PC-3 (cell line): ENCODE data around the gene AGFG2. TPM values are rescaled to one million over a fixed set of nuclear protein-coding genes. Genes with fewer than 3 reads are reported as not detected.
A peak's percentile ranks its signal among the peaks of the same experiment; 100 is the strongest.

Experiments
- ATAC-seq: fragments of 200-7000 bp; cut with Tn5 transposase; 2 replicates; pipeline ENCODE4 v1.9.1; 2020; ENCODE audit warnings: mild to moderate bottlenecking, moderate library complexity
- BruUV-seq: library from RNA; stranded (reverse); fragments of 400-500 nt; replicated peaks from 2 replicates; lab custom pipeline; 2021; lab: Mats Ljungman, UMichigan
- CTCF ChIA-PET: fragments of 300-600 bp; sonication (Branson Sonifier 250); formaldehyde crosslinking; loops from one replicate; lab custom pipeline; 2022; ENCODE audit warnings: antibody characterized with exemption; lab: Charles Lee
- POLR2A ChIA-PET: fragments of 300-600 bp; sonication (Branson Sonifier 250); formaldehyde crosslinking; loops from one replicate; lab custom pipeline; 2022; ENCODE audit warnings: antibody characterized with exemption; ENCODE audit not compliant: unreplicated experiment; lab: Charles Lee
- DNase-seq: peaks from one replicate; pipeline ENCODE4 v3.0.0-alpha.2; 2015
- H2AFZ ChIP-seq: fragments of 300-600 bp; sonication (generic); 2 replicates; pipeline ENCODE4 v1.6.0; 2016; ENCODE audit warnings: antibody characterized with exemption, low read length
- H3F3A ChIP-seq: fragments of 300-600 bp; sonication (generic); one replicate; pipeline ENCODE4 v1.6.0; 2017; ENCODE audit warnings: antibody characterized with exemption, low read length, control low read depth, mild to moderate bottlenecking; ENCODE audit not compliant: unreplicated experiment
- H3K27ac ChIP-seq: fragments of 300-600 bp; sonication (generic); 2 replicates; pipeline ENCODE4 v1.5.1; 2016; ENCODE audit warnings: mild to moderate bottlenecking, low read length
- H3K27me3 ChIP-seq: fragments of 300-600 bp; sonication (generic); 2 replicates; pipeline ENCODE4 v1.6.1; 2016; ENCODE audit warnings: low read length, mixed read lengths
- H3K36me3 ChIP-seq: fragments of 300-600 bp; sonication (generic); 2 replicates; pipeline ENCODE4 v1.6.1; 2016; ENCODE audit warnings: low read depth, mixed run types, low read length, mixed read lengths
- H3K4me1 ChIP-seq: fragments of 300-600 bp; sonication (generic); 2 replicates; pipeline ENCODE4 v1.5.1; 2016; ENCODE audit warnings: low read length; ENCODE audit not compliant: insufficient read depth
- H3K4me2 ChIP-seq: fragments of 300-600 bp; sonication (generic); 2 replicates; pipeline ENCODE4 v1.6.0; 2016; ENCODE audit warnings: low read length
- H3K4me3 ChIP-seq: fragments of 300-600 bp; sonication (generic); 2 replicates; pipeline ENCODE4 v1.5.1; 2016; ENCODE audit warnings: mild to moderate bottlenecking, low read length, mixed read lengths
- H3K79me2 ChIP-seq: fragments of 300-600 bp; sonication (generic); 2 replicates; pipeline ENCODE4 v1.6.1; 2017; ENCODE audit warnings: low read length, mixed read lengths
- H3K9ac ChIP-seq: fragments of 300-600 bp; sonication (generic); 2 replicates; pipeline ENCODE4 v1.6.0; 2016; ENCODE audit warnings: mild to moderate bottlenecking, low read length
- H3K9me2 ChIP-seq: fragments of 300-600 bp; sonication (generic); replicated peaks from 2 replicates; pipeline ENCODE4 v1.6.1; 2016; ENCODE audit warnings: mixed run types, low read length, mixed read lengths
- H3K9me3 ChIP-seq: fragments of 300-600 bp; sonication (generic); 2 replicates; pipeline ENCODE4 v1.6.1; 2016; ENCODE audit warnings: low read length, mixed read lengths
- H4K20me1 ChIP-seq: fragments of 300-600 bp; sonication (generic); 2 replicates; pipeline ENCODE4 v1.6.1; 2016; ENCODE audit warnings: low read length, mixed read lengths
- EZH2 ChIP-seq: fragments of 300-600 bp; sonication (generic); IDR thresholded peaks from one replicate; pipeline ENCODE4 v1.6.1; 2017; ENCODE audit warnings: antibody characterized with exemption, mild to moderate bottlenecking, low read length; ENCODE audit not compliant: unreplicated experiment
- EZH2phosphoT487 ChIP-seq: fragments of 300-600 bp; sonication (generic); IDR thresholded peaks from 2 replicates; pipeline ENCODE4 v1.6.1; 2018; ENCODE audit warnings: mild to moderate bottlenecking, antibody characterized with exemption, low read length, borderline replicate concordance
- intact Hi-C: fragments of 100-400 bp; cut with micrococcal nuclease; formaldehyde crosslinking; loops from 2 replicates; pipeline ENCODE4 v1.9.0; 2023
- total RNA-seq: library from RNA; depleted of rRNA; stranded (reverse); fragments of >200 nt; gene quantifications from 2 replicates; pipeline ENCODE4 v1.2.3, GENCODE V29; 2014
- TF ChIP-seq, protein P1 (sequence below): fragments of 300-600 bp; sonication (generic); conservative IDR thresholded peaks from 2 replicates; pipeline ENCODE4 v1.5.1; 2017; ENCODE audit warnings: antibody characterized with exemption, low read depth, mild to moderate bottlenecking, low read length

The AGFG2 gene
- total RNA-seq, 1 experiment from 2014 or later, result 16.9 TPM

DNA sequence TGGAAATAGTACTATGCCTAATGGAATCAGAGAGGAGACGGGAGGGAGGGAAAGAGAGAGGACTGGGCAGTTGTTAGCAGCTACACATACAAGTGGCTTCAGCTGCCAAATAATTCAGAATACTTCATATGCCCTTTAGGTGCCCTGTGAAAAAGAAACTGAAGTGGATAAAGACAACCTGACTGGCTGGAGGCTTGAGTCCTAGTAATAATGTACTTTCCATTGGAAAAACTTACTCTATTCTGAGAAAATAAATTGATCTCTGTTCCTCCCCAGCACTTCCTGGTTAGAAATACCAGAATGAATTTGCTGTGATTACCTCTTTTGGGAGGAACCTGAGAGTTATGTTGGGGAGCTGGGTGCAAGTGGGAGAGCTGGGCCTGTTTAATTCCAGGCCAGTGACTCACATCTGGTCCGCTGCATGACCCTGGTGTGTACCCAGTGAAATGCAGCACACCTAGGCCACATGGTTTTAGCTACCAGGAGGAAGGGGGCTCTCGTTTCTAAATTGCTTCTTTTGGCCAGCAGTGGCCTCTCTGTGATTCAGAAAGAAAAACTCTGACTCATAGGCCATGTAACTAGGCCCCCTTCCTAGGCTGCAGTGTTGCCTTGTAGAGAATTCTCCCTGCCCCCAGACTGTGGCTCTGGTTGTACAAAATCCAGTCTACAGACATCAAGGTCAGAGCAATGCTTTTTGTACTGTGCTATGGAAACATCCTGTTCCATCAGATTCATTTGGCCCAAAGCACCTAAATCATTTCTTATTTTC lies 6.5 kb downstream of the AGFG2 start:
- ChIA-PET CTCF (interaction anchor here (0.5 to 1.2 kb wide), 5 partner anchors 26 to 1338 kb away, joined by 3 to 12 read pairs (median 4); partner anchors contain the start of genes FBXO24 and LRCH4), POLR2A (interaction anchor here (0.5 to 0.8 kb wide), 3 partner anchors 39 to 282 kb away, joined by 3 to 6 read pairs (median 3); partner anchors contain the start of genes EPHB4, FBXO24 and LRCH4)
- Histone ChIP-seq H3K4me2 (peak overlapping the region; percentile 72), H3K27me3 (no peaks in the 10 kb centered on the region), H3K36me3 (peaks cover 3% of the 10 kb centered on the region; the same call in 1 of the 2 replicates), H3K27ac (peak overlapping the region; percentile 83), H3K9me3 (no peaks in the 10 kb centered on the region), H2AFZ (peak overlapping the region; percentile 49), H3K79me2 (peaks cover 37% of the 10 kb centered on the region), H3K4me1 (peaks cover 46% of the 10 kb centered on the region), H4K20me1 (no peaks in the 10 kb centered on the region), H3K4me3 (peak overlapping the region; percentile 46), H3F3A (peaks cover 12% of the 10 kb centered on the region), H3K9me2 (no peaks in the 10 kb centered on the region), H3K9ac (peak overlapping the region; percentile 29)
- BruUV-seq, result no TSS peak
- TF ChIP-seq, protein P1, sequence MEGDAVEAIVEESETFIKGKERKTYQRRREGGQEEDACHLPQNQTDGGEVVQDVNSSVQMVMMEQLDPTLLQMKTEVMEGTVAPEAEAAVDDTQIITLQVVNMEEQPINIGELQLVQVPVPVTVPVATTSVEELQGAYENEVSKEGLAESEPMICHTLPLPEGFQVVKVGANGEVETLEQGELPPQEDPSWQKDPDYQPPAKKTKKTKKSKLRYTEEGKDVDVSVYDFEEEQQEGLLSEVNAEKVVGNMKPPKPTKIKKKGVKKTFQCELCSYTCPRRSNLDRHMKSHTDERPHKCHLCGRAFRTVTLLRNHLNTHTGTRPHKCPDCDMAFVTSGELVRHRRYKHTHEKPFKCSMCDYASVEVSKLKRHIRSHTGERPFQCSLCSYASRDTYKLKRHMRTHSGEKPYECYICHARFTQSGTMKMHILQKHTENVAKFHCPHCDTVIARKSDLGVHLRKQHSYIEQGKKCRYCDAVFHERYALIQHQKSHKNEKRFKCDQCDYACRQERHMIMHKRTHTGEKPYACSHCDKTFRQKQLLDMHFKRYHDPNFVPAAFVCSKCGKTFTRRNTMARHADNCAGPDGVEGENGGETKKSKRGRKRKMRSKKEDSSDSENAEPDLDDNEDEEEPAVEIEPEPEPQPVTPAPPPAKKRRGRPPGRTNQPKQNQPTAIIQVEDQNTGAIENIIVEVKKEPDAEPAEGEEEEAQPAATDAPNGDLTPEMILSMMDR, result 0 out of 2 replicates have a peak, but pooled peaks have one; percentile 21
- TF ChIP-seq EZH2, result no peak
- intact Hi-C loops, result loop anchor here (1.0 kb wide), 1 partner anchor 41 kb away; the partner anchor contains the start of genes FBXO24 and LRCH4
- DNase-seq (peak; percentile 91), ATAC-seq (peak; percentile 90)

DNA sequence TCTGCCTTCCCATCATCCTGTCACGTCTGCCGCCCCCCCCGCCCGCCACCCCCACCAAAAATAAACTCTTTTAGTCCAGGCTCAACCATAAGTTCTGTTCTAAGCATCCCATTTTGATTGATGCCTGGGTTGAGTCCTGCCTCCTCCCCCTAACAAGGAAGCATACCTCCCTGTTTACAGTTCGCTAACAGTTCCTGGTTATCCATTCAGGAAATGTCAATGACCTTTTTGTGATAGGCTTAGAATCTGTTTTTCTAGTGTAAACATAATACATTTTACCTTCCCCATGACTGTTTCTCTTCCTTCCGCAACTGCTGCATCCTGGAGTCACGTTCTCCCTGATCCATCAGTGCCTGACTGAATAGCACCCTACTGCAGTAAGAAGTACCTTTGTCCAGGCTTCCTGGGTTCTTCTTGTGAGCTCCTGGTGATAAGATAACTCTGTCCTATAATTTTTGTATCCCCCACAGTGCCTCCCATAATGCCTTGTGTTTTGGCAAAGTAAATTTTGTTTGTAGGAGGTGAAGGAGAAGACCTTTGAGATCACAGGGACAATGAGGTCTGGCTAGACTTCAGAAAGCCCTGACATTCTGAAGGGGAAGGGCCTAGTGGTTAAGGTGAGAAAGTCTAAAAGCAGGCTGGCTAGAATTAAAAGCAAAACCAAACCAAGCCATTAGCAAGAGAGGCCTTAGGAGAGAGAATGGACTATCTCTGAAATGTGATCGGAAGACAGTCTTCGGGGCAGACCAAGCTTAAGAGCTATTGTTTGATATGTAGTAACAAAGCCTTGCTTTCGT lies 7.3 kb downstream of the AGFG2 start:
- Histone ChIP-seq H3K4me3 (peak overlapping the region; percentile 14; the same call in 1 of the 2 replicates), H3K4me2 (peak overlapping the region; percentile 72), H3K4me1 (peaks cover 46% of the 10 kb centered on the region), H3K27me3 (no peaks in the 10 kb centered on the region), H3K27ac (peak overlapping the region; percentile 83), H2AFZ (peak overlapping the region; percentile 49), H3K79me2 (peaks cover 32% of the 10 kb centered on the region), H3K36me3 (peaks cover 4% of the 10 kb centered on the region; the same call in 1 of the 2 replicates), H3F3A (peaks cover 12% of the 10 kb centered on the region), H4K20me1 (no peaks in the 10 kb centered on the region), H3K9me3 (no peaks in the 10 kb centered on the region), H3K9ac (no peak overlapping the region), H3K9me2 (no peaks in the 10 kb centered on the region)
- ATAC-seq (peak; percentile 45), DNase-seq (peak; percentile 45)
- ChIA-PET POLR2A (interaction anchor here (0.8 kb wide), 1 partner anchor 40 kb away, joined by 6 read pairs; the partner anchor contains the start of genes FBXO24 and LRCH4), CTCF (interaction anchor here (0.5 to 1.2 kb wide), 4 partner anchors 8 to 40 kb away, joined by 3 to 4 read pairs (median 3); partner anchors contain the start of genes FBXO24 and LRCH4)
- TF ChIP-seq EZH2phosphoT487 (no peak), EZH2 (no peak)
- TF ChIP-seq, protein P1, result no peak
- TSS peak; percentile 16 for BruUV-seq
- intact Hi-C loops, result no loop called here
